ENCODE results near the gene ARMC2.

GRCh38 chr6:108985301-108985700 is 137.1 kb downstream of the ARMC2 start:
- TF ChIP-seq CTCF (IDR thresholded peaks at IDR 0.05; ENCODE audit: insufficient read depth, low read depth, low read length) (no peak), EZH2 (IDR thresholded peaks at IDR 0.05; ENCODE audit: insufficient read depth, low read length) (no peak)
